ENCODE results near the gene DHX16. TPM values are rescaled to one million over a fixed set of nuclear protein-coding genes. Genes with fewer than 3 reads are reported as not detected.

The DHX16 gene
- total RNA-seq, 1 experiment from 2014 or later, result 59.5 TPM

DNA sequence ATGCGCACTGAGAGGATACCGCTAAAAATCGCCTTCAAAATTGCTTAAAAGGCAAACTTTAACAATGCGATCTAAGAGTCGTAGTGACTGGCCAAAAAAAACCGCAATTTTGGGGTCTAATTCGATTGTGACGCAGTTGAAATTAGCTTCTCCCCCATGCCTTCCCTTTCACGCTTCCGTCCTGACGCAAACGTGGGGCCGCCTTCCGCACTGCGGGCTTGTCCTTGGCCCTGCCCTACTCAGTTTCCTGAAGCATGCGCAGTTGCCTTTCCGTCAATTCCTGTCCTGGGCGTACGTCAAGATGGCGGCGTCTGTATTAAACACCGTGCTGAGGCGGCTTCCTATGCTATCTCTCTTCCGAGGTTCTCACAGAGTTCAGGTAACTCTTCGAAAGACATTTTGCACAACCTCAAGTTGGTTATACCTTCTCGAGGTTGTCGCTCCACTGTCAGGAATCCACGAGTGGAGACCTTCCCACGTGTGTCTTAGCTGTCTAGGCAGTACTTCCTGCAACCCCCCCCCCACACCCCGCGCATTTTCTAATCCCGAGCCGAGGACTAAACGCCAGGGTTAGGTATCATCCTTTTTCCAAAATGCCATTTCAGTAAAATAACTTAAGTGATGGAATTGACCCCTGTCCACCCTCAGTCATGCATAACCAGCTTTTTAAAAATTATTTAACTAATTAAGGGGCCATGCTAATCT, 55.1 kb downstream of the DHX16 start, which contains the start of gene MRPS18B:
Gene MRPS18B (plus strand): TSS at position 276 of the 705 bp plus-strand sequence. CDS start 26 bp downstream, at position 302.
- Histone ChIP-seq H3K36me3 (peaks cover 67% of the 10 kb centered on the region), H3K4me3 (peak within 1 kb of the TSS; percentile 57)
- peak; percentile 97 to 99 for DNase-seq (ENCODE audit: low read depth in 1 of 2, low spot score in 2 of 2)

DNA sequence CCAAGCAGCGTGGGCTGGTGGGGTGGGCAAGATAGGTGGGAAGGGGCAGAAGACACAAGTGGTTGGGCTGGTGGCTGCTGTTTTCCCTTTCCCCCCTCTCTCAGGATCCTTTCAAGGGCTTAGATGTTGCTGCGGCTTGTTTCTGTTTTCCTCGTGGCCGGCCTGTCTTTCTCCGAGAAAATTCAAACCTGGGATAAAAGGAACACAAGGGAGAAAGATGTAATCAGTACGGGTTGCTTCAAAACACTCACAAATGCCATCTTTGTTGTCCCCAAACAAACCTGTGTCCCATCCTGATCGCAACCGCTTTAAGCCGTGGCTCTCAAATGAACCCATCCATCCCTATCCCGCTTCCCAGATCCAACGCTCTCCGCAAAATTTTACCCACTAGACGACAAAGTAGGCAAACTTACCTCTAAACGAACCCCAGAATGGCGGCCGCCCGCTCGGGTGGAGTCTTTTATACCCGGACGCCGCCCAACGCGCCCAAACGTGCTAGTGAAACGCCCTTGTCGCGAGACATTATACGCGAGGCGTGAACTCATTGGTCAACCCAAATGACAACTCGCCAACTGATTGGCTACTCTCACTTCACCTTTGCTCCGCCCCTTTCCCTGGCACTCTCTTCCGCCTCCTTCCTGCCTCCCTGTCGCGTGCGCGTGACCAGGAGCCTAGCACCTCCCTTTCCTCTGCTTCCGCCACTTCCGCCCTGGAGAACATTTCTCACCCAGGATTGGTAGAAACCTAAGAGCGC, 55.8 kb downstream of the DHX16 start, which contains the start of gene PPP1R10:
Gene PPP1R10 (minus strand): TSS at position 433 of the 754 bp plus-strand sequence. CDS start 7,299 bp downstream, outside the sequence.
- Histone ChIP-seq H3K9me3 (replicated peaks) (no peaks in the 10 kb centered on the region), H3K4me3 (peak within 1 kb of the TSS; percentile 57), H3K36me3 (peaks cover 62% of the 10 kb centered on the region), H3K27ac (peak within 1 kb of the TSS; percentile 99), H3K27me3 (replicated peaks) (no peaks in the 10 kb centered on the region), H3K4me1 (replicated peaks) (peaks cover 34% of the 10 kb centered on the region)
- DNase-seq (ENCODE audit: low read depth in 1 of 2, low spot score in 2 of 2), result peak; percentile 100

More for the DNA sequence above, 55.1 kb downstream of the DHX16 start, which contains the start of gene MRPS18B:
- H3K9me3 ChIP-seq (replicated peaks), result no peaks in the 10 kb centered on the region
- H3K4me1 ChIP-seq (replicated peaks), result peaks cover 29% of the 10 kb centered on the region
- no peaks in the 10 kb centered on the region for H3K27me3 ChIP-seq (replicated peaks)
- peak within 1 kb of the TSS; percentile 99 for H3K27ac ChIP-seq

DNA sequence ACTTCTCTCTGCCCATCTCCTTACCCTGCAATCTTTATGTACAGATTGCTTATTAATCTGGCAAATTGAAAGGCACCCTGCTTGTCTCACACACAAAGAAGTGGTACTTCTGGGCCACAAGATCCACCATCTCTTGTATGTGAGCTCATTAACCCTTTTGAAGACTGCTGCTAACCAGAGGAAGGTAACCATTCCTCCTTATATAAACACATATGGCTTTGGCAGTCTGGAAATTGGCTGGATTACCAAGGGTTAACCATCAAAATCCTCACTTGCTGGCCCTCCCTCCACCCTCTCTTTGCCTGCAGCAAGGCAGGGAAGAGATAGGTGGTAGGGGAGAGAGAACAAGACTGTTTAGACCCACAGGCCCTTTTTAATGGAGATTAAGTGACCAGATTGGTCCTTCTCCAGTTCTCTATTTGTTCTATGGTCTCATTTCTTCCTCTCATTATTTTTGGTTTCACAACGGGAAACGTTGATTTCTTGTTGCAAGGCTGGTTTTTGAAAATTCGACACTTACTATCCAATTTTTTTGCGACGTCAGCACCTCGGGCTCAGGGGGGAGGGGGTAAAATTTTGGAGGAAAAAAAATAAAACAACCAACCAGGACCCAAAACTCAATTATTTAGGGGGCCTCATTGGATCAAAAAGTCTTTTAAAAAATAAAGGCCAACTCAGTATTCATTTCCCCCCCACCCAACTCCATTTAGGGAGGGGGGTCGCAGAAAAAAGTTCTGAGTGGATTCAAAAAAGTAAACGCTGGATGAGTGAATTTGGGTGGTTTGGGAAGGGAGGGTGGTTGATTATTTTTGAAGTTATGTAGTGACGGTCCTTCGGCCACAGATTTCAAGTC, 56.6 kb downstream of the DHX16 start:
- DNase-seq (ENCODE audit: low read depth in 1 of 2, low spot score in 2 of 2), result peak in 1 of 2 experiments; percentile 60
- H3K36me3 ChIP-seq, result peaks cover 65% of the 10 kb centered on the region

DNA sequence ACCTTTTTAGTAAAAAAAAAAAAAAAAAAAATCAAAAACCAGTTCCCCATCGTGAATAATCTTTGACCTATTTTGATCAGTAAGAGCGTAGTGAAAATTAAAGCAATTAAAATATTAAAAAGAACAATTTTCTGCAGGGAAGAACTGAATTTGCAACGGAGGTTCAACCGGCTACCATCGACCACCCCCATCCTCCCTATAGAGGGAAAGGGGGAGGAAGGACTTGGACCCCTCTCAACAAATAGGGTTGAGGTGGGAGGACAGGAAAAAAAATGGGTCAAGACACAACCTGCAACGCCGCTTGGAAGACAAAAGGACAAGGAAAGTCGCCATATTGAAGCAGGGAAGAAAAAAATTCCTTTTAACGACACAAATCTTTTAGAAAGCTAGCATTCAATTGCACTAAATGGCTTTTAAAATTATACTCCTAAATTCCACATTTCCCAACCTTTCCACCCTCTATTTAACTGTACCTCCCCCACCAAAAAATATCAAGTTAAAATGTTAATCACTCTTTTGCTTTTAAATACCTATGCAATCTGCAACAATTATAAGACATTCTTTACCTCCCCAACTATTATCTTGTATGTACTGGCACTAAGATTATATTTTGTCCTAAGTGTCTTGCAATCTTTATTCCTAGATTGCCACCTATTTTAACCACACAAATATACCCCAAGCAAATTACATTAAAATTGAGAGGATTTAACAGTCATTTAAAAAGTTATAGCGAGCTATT, 57.4 kb downstream of the DHX16 start:
- DNase-seq (ENCODE audit: low read depth in 1 of 2, low spot score in 2 of 2), result peak in 1 of 2 experiments; percentile 66
- H3K27ac ChIP-seq, result peak overlapping the region; percentile 89
- no peaks in the 10 kb centered on the region for H3K9me3 ChIP-seq (replicated peaks)
- H3K4me3 ChIP-seq, result peak overlapping the region; percentile 57
- H3K27me3 ChIP-seq (replicated peaks), result no peaks in the 10 kb centered on the region
- peaks cover 42% of the 10 kb centered on the region for H3K4me1 ChIP-seq (replicated peaks)
- H3K36me3 ChIP-seq, result peaks cover 65% of the 10 kb centered on the region

More for the DNA sequence above, 56.6 kb downstream of the DHX16 start:
- Histone ChIP-seq H3K4me3 (peak overlapping the region; percentile 57), H3K27me3 (replicated peaks) (no peaks in the 10 kb centered on the region), H3K27ac (peak overlapping the region; percentile 89), H3K4me1 (replicated peaks) (peaks cover 40% of the 10 kb centered on the region), H3K9me3 (replicated peaks) (no peaks in the 10 kb centered on the region)

DNA sequence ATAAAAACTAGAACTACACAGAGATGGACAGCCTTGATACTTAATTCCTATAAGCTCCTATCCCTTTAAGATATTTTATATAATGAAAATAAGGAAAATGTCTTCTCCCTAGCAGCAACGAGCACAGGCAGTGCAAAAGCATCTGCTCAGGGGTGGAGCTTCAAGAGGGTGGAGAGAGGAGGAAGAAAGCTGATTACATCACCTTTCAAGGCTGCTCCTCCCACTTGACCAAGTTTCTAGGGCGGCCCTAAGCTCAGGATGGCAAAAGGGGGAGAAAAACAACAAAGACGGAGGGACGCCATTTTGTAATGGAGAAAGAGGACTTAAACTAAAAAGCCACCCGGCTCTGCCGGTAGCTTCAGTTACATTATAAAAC, 58.0 kb downstream of the DHX16 start:
- H3K9me3 ChIP-seq (replicated peaks), result no peaks in the 10 kb centered on the region
- peaks cover 42% of the 10 kb centered on the region for H3K4me1 ChIP-seq (replicated peaks)
- peak; percentile 93 to 96 for DNase-seq (ENCODE audit: low read depth in 1 of 2, low spot score in 2 of 2)
- peak overlapping the region; percentile 89 for H3K27ac ChIP-seq
- no peaks in the 10 kb centered on the region for H3K27me3 ChIP-seq (replicated peaks)
- H3K36me3 ChIP-seq, result peaks cover 69% of the 10 kb centered on the region
- peak overlapping the region; percentile 57 for H3K4me3 ChIP-seq

DNA sequence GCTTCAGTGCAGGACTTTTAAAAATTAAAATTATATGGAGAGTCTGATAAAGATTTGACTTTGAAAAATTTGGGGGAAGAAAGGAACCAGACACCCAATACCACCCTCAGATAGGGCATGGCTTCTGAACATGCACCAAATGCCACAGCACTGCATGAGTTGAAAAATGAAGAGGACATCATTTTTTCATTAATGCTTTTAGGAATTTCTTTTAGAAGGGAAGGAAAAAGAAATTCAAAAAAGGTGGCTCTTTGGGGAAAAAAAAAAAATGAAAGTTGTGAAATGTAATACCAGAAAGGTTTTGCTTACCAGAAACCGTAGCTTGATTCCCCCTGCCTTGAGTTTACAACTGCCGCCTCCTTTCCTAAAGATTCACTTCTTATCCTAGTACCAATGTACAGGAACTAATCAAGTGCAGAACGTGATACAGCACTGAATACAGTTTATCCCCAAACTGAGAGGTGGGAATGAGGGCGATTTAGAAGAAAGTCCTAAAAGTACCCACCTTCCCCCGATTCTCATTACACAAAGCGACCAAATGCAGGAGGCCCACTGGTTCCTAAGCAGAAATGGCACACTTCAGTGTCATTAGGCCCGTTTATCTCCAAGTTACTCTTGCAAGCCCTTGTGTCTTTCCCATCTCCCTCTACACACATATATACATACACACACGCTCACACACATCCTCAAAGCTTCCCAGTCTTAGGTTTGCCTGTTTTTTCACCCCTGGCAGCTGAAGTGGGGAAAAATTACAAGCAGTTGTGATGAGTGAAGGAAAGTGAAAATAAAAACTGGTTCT, 58.6 kb downstream of the DHX16 start:
- Histone ChIP-seq H3K4me1 (replicated peaks) (peaks cover 42% of the 10 kb centered on the region), H3K36me3 (peaks cover 69% of the 10 kb centered on the region), H3K4me3 (peak overlapping the region; percentile 57), H3K27ac (peak overlapping the region; percentile 3; the same call in 1 of the 2 replicates), H3K9me3 (replicated peaks) (no peaks in the 10 kb centered on the region), H3K27me3 (replicated peaks) (no peaks in the 10 kb centered on the region)
- no peak for DNase-seq (ENCODE audit: low read depth in 1 of 2, low spot score in 2 of 2)

DNA sequence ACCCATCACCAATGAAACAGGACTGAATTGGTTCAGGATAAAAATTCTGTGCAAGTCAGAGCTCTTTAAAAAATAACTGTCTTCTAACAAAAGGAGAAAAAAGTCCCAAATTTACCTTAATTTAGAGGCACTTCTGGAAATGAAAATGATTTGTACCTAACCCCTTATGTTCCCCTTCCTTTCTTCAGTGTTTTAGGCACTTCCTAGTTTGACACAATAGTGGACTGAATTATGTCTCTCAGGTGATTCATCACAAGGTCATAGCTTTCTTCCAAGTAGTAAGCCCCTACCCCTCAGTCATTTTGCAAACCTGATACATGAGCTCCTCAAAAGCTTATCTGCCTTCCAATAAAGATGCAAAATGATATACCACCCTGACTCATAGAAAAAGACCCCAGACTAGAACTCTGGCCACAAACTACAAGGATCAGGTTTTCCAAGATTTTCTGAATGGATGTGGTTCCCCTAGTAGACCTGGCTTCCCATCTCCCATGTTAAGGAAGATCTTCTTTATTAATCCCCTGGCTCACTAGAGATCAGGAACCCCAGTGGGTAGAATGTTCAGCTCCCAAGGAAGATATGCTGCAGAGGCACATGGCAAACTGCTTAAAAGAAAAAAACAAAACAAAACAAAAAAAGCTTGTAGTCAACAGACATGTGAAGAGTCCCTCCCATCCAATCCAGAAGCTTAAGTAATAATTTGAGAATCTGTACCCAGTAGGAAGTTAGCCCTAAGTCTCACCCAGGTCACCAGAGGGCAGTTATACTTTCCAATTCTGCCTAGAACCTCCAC, 59.4 kb downstream of the DHX16 start:
- Histone ChIP-seq H3K27me3 (replicated peaks) (no peaks in the 10 kb centered on the region), H3K36me3 (peaks cover 73% of the 10 kb centered on the region), H3K9me3 (replicated peaks) (no peaks in the 10 kb centered on the region), H3K4me3 (no peak overlapping the region), H3K27ac (no peak overlapping the region), H3K4me1 (replicated peaks) (peaks cover 38% of the 10 kb centered on the region)
- DNase-seq (ENCODE audit: low read depth in 1 of 2, low spot score in 2 of 2), result no peak

DNA sequence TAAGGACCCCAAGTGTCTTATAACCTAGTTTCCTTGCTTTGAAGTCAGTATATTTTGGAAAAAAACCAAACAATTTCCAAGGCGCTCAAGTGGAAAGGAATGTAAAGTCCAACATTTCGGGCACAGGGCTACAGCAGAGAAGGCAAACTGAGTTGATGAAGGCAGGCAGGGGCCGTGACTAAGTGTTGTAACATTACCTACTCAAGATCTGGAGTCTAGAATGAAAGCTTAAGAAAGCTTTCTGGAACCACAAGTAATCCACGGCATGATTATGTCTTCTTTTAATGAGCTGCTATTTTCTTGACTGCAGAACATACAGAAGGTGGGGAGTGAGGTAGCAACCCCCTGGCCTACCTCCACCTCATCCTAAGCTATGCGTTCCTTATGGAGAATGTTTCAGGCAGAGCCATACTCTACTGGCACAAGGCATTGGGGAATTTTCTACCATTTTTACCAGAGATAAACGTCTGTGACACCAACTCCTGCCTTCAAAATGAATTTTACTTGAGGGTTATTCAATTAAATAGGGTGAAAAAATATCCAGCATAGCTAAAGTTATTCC, 60.0 kb downstream of the DHX16 start:
- H3K9me3 ChIP-seq (replicated peaks), result no peaks in the 10 kb centered on the region
- H3K4me3 ChIP-seq, result no peak overlapping the region
- no peak overlapping the region for H3K27ac ChIP-seq
- peaks cover 38% of the 10 kb centered on the region for H3K4me1 ChIP-seq (replicated peaks)
- DNase-seq (ENCODE audit: low read depth in 1 of 2, low spot score in 2 of 2), result no peak
- no peaks in the 10 kb centered on the region for H3K27me3 ChIP-seq (replicated peaks)
- H3K36me3 ChIP-seq, result peaks cover 80% of the 10 kb centered on the region

DNA sequence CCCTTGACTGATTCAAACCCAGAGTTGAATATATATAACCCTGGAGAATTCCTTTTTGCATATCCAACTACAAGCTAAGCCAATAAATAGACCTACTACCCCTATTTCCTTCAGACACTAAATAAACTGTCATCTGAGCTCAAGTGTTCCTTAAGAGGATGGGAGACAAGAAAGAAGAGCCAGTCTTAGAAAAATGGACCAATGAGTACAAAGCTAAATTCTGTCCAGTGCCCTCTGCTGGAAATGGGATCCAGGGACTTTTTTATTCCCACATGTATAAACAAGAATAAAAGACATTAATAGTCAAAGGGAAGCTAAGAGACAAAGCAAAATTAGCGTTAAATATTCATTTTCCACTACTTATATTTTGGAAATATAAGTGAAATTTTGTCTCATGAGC, 60.6 kb downstream of the DHX16 start:
- peaks cover 86% of the 10 kb centered on the region for H3K36me3 ChIP-seq
- no peaks in the 10 kb centered on the region for H3K9me3 ChIP-seq (replicated peaks)
- no peaks in the 10 kb centered on the region for H3K27me3 ChIP-seq (replicated peaks)
- H3K27ac ChIP-seq, result no peak overlapping the region
- no peak overlapping the region for H3K4me3 ChIP-seq
- peak in 1 of 2 experiments; percentile 31 for DNase-seq (ENCODE audit: low read depth in 1 of 2, low spot score in 2 of 2)
- peaks cover 38% of the 10 kb centered on the region for H3K4me1 ChIP-seq (replicated peaks)

DNA sequence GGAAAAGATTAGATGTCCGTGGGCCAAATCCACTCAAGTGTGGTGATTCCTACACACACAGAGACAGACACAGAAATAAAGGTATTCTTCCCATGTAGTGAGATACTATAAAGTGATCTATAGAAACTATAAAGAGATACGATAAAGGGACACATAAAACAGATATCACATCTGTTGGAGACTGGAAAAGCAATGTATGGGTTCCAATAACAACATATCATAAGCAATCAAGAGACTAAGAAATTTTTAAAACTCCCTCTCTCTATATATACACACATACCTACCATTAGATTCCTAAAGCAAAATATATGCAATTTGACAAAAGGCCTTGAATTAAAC, 61.0 kb downstream of the DHX16 start:
- Histone ChIP-seq H3K4me3 (no peak overlapping the region), H3K4me1 (replicated peaks) (peaks cover 38% of the 10 kb centered on the region), H3K9me3 (replicated peaks) (no peaks in the 10 kb centered on the region), H3K27ac (no peak overlapping the region), H3K36me3 (peaks cover 87% of the 10 kb centered on the region), H3K27me3 (replicated peaks) (no peaks in the 10 kb centered on the region)
- DNase-seq (ENCODE audit: low read depth in 1 of 2, low spot score in 2 of 2), result no peak

DNA sequence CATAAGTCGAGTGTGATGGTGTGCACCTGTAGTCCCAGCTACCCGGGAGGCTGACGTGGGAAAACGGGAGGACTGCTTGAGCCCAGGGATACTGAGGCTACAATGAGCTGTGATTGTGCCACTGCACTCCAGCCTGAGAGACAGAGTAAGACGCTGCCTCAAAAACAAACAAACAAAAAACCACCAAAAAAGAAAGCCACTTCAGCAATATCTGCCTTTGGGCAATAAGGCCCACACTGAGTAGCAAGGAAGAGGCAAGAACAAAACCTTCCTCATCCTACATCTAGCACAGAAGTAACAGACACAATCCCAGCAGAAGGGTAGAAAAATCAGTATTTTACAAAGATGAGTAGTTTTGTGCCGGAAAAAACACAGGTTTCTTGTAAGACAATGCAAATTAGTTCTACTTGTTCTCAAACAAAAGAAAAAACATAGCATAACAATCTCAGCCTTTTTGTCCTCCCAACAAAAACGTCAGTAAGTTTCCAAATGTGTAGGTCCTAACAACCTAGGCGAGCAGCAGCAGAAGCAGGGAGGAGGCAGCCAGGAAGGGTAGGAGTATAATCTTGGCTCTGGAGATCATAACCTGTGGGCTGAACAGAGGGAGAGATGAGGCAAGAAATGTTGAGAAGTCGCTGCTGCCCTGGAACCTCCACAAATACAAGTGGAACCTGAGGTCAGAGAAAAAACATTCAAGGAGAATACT, 61.5 kb downstream of the DHX16 start:
- peaks cover 87% of the 10 kb centered on the region for H3K36me3 ChIP-seq
- no peak overlapping the region for H3K4me3 ChIP-seq
- H3K9me3 ChIP-seq (replicated peaks), result no peaks in the 10 kb centered on the region
- no peaks in the 10 kb centered on the region for H3K27me3 ChIP-seq (replicated peaks)
- peaks cover 38% of the 10 kb centered on the region for H3K4me1 ChIP-seq (replicated peaks)
- DNase-seq (ENCODE audit: low read depth in 1 of 2, low spot score in 2 of 2), result no peak
- no peak overlapping the region for H3K27ac ChIP-seq
